CD14-positive monocyte (primary cell): Measurements from ENCODE around the gene ZNF500. TPM values are rescaled to one million over a fixed set of nuclear protein-coding genes. Genes with fewer than 3 reads are reported as not detected.
"Not testable (repeated sequence)": the region's sequence is repeated elsewhere in the genome, so short reads cannot be mapped to it uniquely, and the experiment has no call there.

ENCODE experiments used
- DNase-seq, 3 donors: peaks; one replicate each; pipeline ENCODE4 v3.0.0-alpha.2; 2011 to 2022
- H2AFZ ChIP-seq: 2 replicates; pipeline ENCODE4 v1.6.0; 2012; ENCODE audit warnings: mild to moderate bottlenecking, low read depth, low read length, inconsistent platforms; ENCODE audit not compliant: insufficient read depth, poor library complexity, severe bottlenecking
- H3K27ac ChIP-seq, 2 donors: 1 replicate in 1 of 2; 2 replicates in 1 of 2; pipeline ENCODE4 v1.5.1; 2012 to 2013; ENCODE audit warnings: low read length in 2 of 2, control low read depth in 1 of 2, inconsistent platforms in 1 of 2, low read depth in 1 of 2, mild to moderate bottlenecking in 1 of 2
- H3K27me3 ChIP-seq, 2 donors: one replicate each; pipeline versions ENCODE4 v1.6.0 to v1.6.1; 2011 to 2013; ENCODE audit warnings: low read length in 2 of 2; ENCODE audit not compliant: control insufficient read depth in 2 of 2, insufficient read depth in 2 of 2
- H3K36me3 ChIP-seq, 2 donors: replicated peaks in 1 of 2; 1 replicate in 1 of 2; 2 replicates in 1 of 2; pipeline versions ENCODE4 v1.5.1 to v1.6.1; 2012 to 2013; ENCODE audit warnings: low read length in 2 of 2, control low read depth in 1 of 2, inconsistent platforms in 1 of 2, mild to moderate bottlenecking in 1 of 2; ENCODE audit not compliant: insufficient read depth in 2 of 2, control insufficient read depth in 1 of 2
- H3K4me1 ChIP-seq, 2 donors: 1 replicate in 1 of 2; 2 replicates in 1 of 2; pipeline versions ENCODE4 v1.5.1 to v1.6.1; 2012 to 2013; ENCODE audit warnings: low read length in 2 of 2, control low read depth in 1 of 2, inconsistent platforms in 1 of 2, mild to moderate bottlenecking in 1 of 2, moderate library complexity in 1 of 2; ENCODE audit not compliant: insufficient read depth in 2 of 2, control insufficient read depth in 1 of 2
- H3K4me2 ChIP-seq: replicated peaks from 2 replicates; pipeline ENCODE3; 2012; ENCODE audit warnings: low read length, moderate library complexity, mild to moderate bottlenecking; ENCODE audit not compliant: poor library complexity, severe bottlenecking; ENCODE audit errors: extremely low read depth
- H3K4me3 ChIP-seq, 3 experiments: fragments of 200-600 bp in 1 of 3; sonication (generic) in 1 of 3; replicated peaks in 1 of 3; 1 replicate in 2 of 3; 2 replicates in 1 of 3; pipeline ENCODE4 v1.5.1; 2011 to 2013; ENCODE audit warnings: low read length in 3 of 3, mild to moderate bottlenecking in 3 of 3, control low read depth in 2 of 3, low read depth in 2 of 3, inconsistent platforms in 1 of 3, moderate library complexity in 1 of 3
- H3K79me2 ChIP-seq: 2 replicates; pipeline ENCODE4 v1.6.0; 2012; ENCODE audit warnings: mild to moderate bottlenecking, control low read depth, inconsistent platforms, low read length, moderate library complexity; ENCODE audit not compliant: insufficient read depth
- H3K9ac ChIP-seq: 2 replicates; pipeline ENCODE4 v1.6.0; 2017; ENCODE audit warnings: low read length, mild to moderate bottlenecking; ENCODE audit not compliant: insufficient read depth, poor library complexity, severe bottlenecking
- H3K9me3 ChIP-seq, 2 donors: replicated peaks in 1 of 2; 1 replicate in 1 of 2; 2 replicates in 1 of 2; pipeline versions ENCODE4 v1.5.1 to v1.6.1; 2012 to 2013; ENCODE audit warnings: low read length in 2 of 2, control low read depth in 1 of 2; ENCODE audit not compliant: control insufficient read depth in 1 of 2, insufficient read depth in 1 of 2
- H4K20me1 ChIP-seq: 2 replicates; pipeline ENCODE4 v1.6.0; 2012; ENCODE audit warnings: mild to moderate bottlenecking, low read length, control low read depth, moderate library complexity; ENCODE audit not compliant: insufficient read depth
- H3K27ac Mint-ChIP-seq, 7 donors: one replicate each; pipeline ENCODE4 v1.8.0; 2020; ENCODE audit warnings: mild to moderate bottlenecking in 7 of 7, mixed read lengths in 7 of 7, moderate library complexity in 6 of 7, inconsistent platforms in 2 of 7
- H3K27me3 Mint-ChIP-seq, 3 donors: one replicate each; pipeline ENCODE4 v1.8.0; 2021 to 2022; ENCODE audit warnings: low read depth in 3 of 3, mild to moderate bottlenecking in 3 of 3, mixed read lengths in 3 of 3, moderate library complexity in 3 of 3, inconsistent platforms in 1 of 3
- H3K36me3 Mint-ChIP-seq, 2 donors: one replicate each; pipeline ENCODE4 v1.8.0; 2020; ENCODE audit warnings: mixed read lengths in 2 of 2, inconsistent platforms in 1 of 2, mild to moderate bottlenecking in 1 of 2
- H3K4me1 Mint-ChIP-seq: one replicate; pipeline ENCODE4 v1.8.0; 2020; ENCODE audit warnings: mild to moderate bottlenecking, mixed read lengths
- H3K4me3 Mint-ChIP-seq, 2 donors: one replicate each; pipeline ENCODE4 v1.8.0; 2020; ENCODE audit warnings: mild to moderate bottlenecking in 2 of 2, mixed read lengths in 2 of 2, moderate library complexity in 1 of 2
- H3K9me3 Mint-ChIP-seq, 7 donors: one replicate each; pipeline ENCODE4 v1.8.0; 2020 to 2022; ENCODE audit warnings: mixed read lengths in 7 of 7, mild to moderate bottlenecking in 6 of 7, moderate library complexity in 6 of 7, inconsistent platforms in 2 of 7
- CTCF ChIP-seq: fragments of 200-600 bp; IDR thresholded peaks from one replicate; pipeline ENCODE4 v1.8.0; 2022; ENCODE audit warnings: antibody characterized with exemption, mild to moderate bottlenecking
- WGBS: methylation state at CpG from one replicate; pipeline ENCODE4 v1.1.5; 2013; ENCODE audit warnings: missing lambda C conversion rate; ENCODE audit not compliant: insufficient coverage; 5-methylcytosine and 5-hydroxymethylcytosine counted together
- intact Hi-C, 2 donors: fragments of 100-400 bp; cut with micrococcal nuclease; formaldehyde crosslinking; loops; one replicate each; pipeline versions ENCODE4 v1.15.0 to v1.15.1; 2023
- polyA plus RNA-seq, 3 donors: library from polyadenylated mRNA; depleted of rRNA in 1 of 3; unstranded in 2 of 3; stranded (reverse) in 1 of 3; fragments of 300-500 nt in 2 of 3; fragments of >200 nt in 1 of 3; fragmentation: Illumina TruSeq in 2 of 3; gene quantifications; 1 replicate in 2 of 3; 2 replicates in 1 of 3; pipeline ENCODE4 v1.2.3, GENCODE V29; 2012 to 2021

Gene ZNF500
- polyA plus RNA-seq, 3 donors: 2.4 to 5.6 (median 5.2) TPM

GRCh38 chr16:4743226-4743878 is 23.6 kb downstream of the ZNF500 start:
- Histone ChIP-seq H3K4me2 (peak overlapping the region; percentile 38), H3K9me3 (no peaks in the 10 kb centered on the region), H4K20me1 (no peaks in the 10 kb centered on the region), H3K4me3 (peak overlapping the region in 1 of 3 experiments; percentile 16), H3K36me3 (no peaks in the 10 kb centered on the region), H3K27ac (no peak overlapping the region), H2AFZ (peak overlapping the region; percentile 40), H3K79me2 (no peaks in the 10 kb centered on the region), H3K27me3 (no peaks in the 10 kb centered on the region), H3K9ac (no peak overlapping the region), H3K4me1 (peaks cover 4 to 6% of the 10 kb centered on the region in 2 donors)
- 36% methylated on average over 5 of the region's 14 CpGs for WGBS
- intact Hi-C loops: no loop called here
- Mint-ChIP-seq H3K9me3 (no peaks in the 10 kb centered on the region), H3K27me3 (peaks cover 5 to 17% (median 12%) of the 10 kb centered on the region in 3 donors), H3K4me1 (peaks cover 10% of the 10 kb centered on the region), H3K27ac (peak overlapping the region in 2 of 7 donors; percentile 5 to 41), H3K4me3 (peak overlapping the region; percentile 54), H3K36me3 (no peaks in the 10 kb centered on the region)
- TF ChIP-seq CTCF: no peak
- no peak for DNase-seq

- intact Hi-C loops, H3K4me3 Mint-ChIP-seq: not testable (repeated sequence)
These were observed 28.6 kb downstream of the ZNF500 start for GRCh38 chr16:4738370-4738769.

More at GRCh38 chr16:4738370-4738769, 28.6 kb downstream of the ZNF500 start:
- H3K9ac ChIP-seq, H2AFZ ChIP-seq, H3K36me3 Mint-ChIP-seq, H3K27ac ChIP-seq, H3K79me2 ChIP-seq, H3K9me3 Mint-ChIP-seq, H3K9me3 ChIP-seq, H3K27ac Mint-ChIP-seq, H3K27me3 ChIP-seq, H4K20me1 ChIP-seq, H3K4me3 ChIP-seq, H3K4me2 ChIP-seq, H3K36me3 ChIP-seq, DNase-seq: not testable (repeated sequence)
- Mint-ChIP-seq H3K27me3 (peaks cover 5 to 13% (median 5%) of the 10 kb centered on the region in 3 donors), H3K4me1 (peaks cover 18% of the 10 kb centered on the region)
- H3K4me1 ChIP-seq: peaks cover 16 to 20% of the 10 kb centered on the region in 2 donors
- 95% methylated on average over 3 of the region's 5 CpGs for WGBS
